Measurements from ENCODE around the gene ETFRF1.

ETFRF1 gene

GRCh38 chr12:25190793-25191192 is 4.2 kb upstream of the ETFRF1 start:
- H3K27ac ChIP-seq = no peak overlapping the region
- TF ChIP-seq, protein P1, sequence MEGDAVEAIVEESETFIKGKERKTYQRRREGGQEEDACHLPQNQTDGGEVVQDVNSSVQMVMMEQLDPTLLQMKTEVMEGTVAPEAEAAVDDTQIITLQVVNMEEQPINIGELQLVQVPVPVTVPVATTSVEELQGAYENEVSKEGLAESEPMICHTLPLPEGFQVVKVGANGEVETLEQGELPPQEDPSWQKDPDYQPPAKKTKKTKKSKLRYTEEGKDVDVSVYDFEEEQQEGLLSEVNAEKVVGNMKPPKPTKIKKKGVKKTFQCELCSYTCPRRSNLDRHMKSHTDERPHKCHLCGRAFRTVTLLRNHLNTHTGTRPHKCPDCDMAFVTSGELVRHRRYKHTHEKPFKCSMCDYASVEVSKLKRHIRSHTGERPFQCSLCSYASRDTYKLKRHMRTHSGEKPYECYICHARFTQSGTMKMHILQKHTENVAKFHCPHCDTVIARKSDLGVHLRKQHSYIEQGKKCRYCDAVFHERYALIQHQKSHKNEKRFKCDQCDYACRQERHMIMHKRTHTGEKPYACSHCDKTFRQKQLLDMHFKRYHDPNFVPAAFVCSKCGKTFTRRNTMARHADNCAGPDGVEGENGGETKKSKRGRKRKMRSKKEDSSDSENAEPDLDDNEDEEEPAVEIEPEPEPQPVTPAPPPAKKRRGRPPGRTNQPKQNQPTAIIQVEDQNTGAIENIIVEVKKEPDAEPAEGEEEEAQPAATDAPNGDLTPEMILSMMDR (IDR thresholded peaks at IDR 0.05) = no peak
- no peak overlapping the region for H3K4me3 ChIP-seq
- DNase-seq (ENCODE audit: low spot score) = no peak

DNA sequence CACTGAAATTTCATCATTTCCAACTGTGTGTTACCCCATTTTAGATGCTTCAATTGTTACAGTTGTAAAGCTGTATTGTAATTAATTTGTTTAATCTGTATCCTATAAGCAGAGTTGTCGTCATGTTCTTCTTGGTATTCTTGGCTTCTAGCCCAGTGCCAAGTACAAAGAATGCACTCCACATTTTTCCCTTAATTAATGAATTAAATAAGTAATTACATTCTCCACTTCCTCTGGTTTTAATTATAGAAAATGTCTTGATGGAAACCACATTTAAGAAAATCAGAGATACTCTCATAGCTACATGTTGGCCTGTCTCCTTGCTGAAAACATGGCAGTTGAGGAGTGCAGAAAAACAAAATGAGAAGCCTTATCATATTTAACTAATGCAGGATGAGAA is 823 bp upstream of the ETFRF1 start:
- DNase-seq (ENCODE audit: low spot score) = no peak
- Histone ChIP-seq H3K27ac (no peak overlapping the region), H3K4me3 (peak overlapping the region; percentile 83)
- TF ChIP-seq, protein P1 (IDR thresholded peaks at IDR 0.05) = no peak

GRCh38 chr12:25194722-25195055 is 348 bp upstream of the ETFRF1 start:
- Histone ChIP-seq H3K4me3 (peak overlapping the region; percentile 83), H3K27ac (peak overlapping the region; percentile 97 to 98)
- DNase-seq (ENCODE audit: low spot score) = no peak
- TF ChIP-seq, protein P1 (IDR thresholded peaks at IDR 0.05) = no peak

- no peak for DNase-seq (ENCODE audit: low spot score)
- Histone ChIP-seq H3K27ac (no peak overlapping the region), H3K4me3 (no peak overlapping the region)
- TF ChIP-seq, protein P1 (IDR thresholded peaks at IDR 0.05) = no peak
These were observed 2.6 kb downstream of the ETFRF1 start for GRCh38 chr12:25197608-25198007.

DNA sequence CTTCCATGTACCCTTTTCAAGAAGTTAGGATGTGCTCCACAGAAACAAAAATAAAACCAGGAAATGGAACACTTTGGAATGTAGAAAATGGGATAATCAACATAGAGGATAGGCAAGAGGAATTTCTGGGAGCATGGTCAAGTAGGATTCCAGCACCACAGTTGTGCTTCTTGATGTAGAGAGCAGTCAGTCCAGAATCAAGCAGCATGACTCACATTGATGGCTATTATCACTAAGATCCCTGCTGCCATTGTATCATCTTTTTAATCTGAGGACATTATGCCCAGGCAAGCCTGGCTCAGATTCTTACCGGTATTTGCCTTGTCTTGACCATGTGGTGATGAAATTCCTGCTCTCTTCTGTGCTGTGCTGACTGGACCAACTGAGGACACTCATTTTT is 5.7 kb downstream of the ETFRF1 start:
- Histone ChIP-seq H3K27ac (no peak overlapping the region), H3K4me3 (no peak overlapping the region)
- TF ChIP-seq, protein P1 (IDR thresholded peaks at IDR 0.05) = no peak
- no peak for DNase-seq (ENCODE audit: low spot score)

DNA sequence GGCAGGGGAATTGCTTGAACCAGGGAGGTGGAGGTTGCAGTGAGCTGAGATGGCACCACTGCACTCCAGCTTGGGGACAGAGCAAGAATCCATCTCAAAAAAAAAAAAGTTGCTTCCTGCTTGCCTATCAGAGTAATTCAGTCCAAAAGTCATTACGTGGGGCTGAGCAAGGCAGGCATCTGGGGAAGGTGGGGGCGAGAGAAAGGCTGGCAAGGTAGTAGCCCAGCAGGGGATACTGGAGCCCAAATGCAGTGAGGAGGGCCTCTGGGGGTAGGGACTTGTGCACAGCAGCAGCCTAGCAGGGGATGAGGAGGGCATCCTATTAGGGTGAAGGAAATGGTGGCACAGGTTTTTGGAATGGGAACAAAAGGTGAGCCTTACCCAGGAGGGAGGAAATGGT is 7.1 kb downstream of the ETFRF1 start:
- TF ChIP-seq, protein P1 (IDR thresholded peaks at IDR 0.05) = no peak
- H3K4me3 ChIP-seq = no peak overlapping the region
- DNase-seq (ENCODE audit: low spot score) = no peak
- no peak overlapping the region for H3K27ac ChIP-seq

DNA sequence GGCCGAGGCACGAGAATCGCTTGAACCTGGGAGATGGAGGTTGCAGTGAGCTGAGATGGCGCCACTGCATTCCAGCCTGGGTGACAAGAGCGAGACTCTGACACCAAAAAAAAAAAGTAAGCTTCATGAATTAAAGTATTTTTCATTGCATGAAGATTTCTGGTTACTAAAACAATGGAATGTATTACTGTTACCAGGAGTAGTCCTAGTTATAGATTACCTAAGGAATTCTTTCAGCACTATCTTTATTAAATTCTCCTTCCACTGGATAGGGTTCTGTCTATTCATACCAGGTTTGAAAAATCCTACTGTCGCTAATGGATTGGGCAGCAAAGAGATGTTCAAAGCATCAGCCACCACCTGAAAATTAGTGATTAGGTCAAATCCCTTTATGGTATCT is 12.4 kb downstream of the ETFRF1 start:
- no peak for DNase-seq (ENCODE audit: low spot score)
- TF ChIP-seq, protein P1 (IDR thresholded peaks at IDR 0.05) = no peak
- no peak overlapping the region for H3K4me3 ChIP-seq
- no peak overlapping the region for H3K27ac ChIP-seq
